ENCODE results near the gene BPNT1. TPM values are rescaled to one million over a fixed set of nuclear protein-coding genes. Genes with fewer than 3 reads are reported as not detected.
A peak's percentile ranks its signal among the peaks of the same experiment; 100 is the strongest.
"Not testable (repeated sequence)": the region's sequence is repeated elsewhere in the genome, so short reads cannot be mapped to it uniquely, and the experiment has no call there.

The BPNT1 gene
- total RNA-seq, 4 donors from 2014 or later, result 21.5 to 77.9 (median 56.7) TPM

GRCh38 chr1:220092694-220093093 lies 3.1 kb upstream of the BPNT1 start:
- TF ChIP-seq POLR2A (IDR thresholded peaks at IDR 0.05), result no peak
- no peak for TF ChIP-seq CTCF (IDR thresholded peaks at IDR 0.05)

GRCh38 chr1:220086261-220086686 lies 3.3 kb downstream of the BPNT1 start:
- H3K4me3 ChIP-seq, H3K27me3 ChIP-seq, H3K27ac ChIP-seq, H3K9me3 ChIP-seq: not testable (repeated sequence)
- H3K36me3 ChIP-seq, result peaks cover 0 to 10% (median 0%) of the 10 kb centered on the region in 3 donors
- H3K4me1 ChIP-seq, result peaks cover 0 to 21% (median 0%) of the 10 kb centered on the region in 4 donors
- DNase-seq, result peak in 2 of 3 donors; percentile 48 to 64

More at GRCh38 chr1:220092694-220093093, 3.1 kb upstream of the BPNT1 start:
- H3K27ac ChIP-seq, result no peak overlapping the region
- H3K36me3 ChIP-seq, result peaks cover 0 to 15% (median 0%) of the 10 kb centered on the region in 3 donors
- H3K27me3 ChIP-seq, result no peaks in the 10 kb centered on the region
- H3K4me1 ChIP-seq, result peaks cover 0 to 20% (median 0%) of the 10 kb centered on the region in 4 donors
- no peak for DNase-seq
- no peak overlapping the region for H3K4me3 ChIP-seq
- no peaks in the 10 kb centered on the region for H3K9me3 ChIP-seq

GRCh38 chr1:220084460-220084859 lies 5.1 kb downstream of the BPNT1 start:
- peak overlapping the region in 3 of 4 donors; percentile 33 to 68 (median 57) for H3K27ac ChIP-seq
- no peak for TF ChIP-seq CTCF (IDR thresholded peaks at IDR 0.05)
- TF ChIP-seq POLR2A (IDR thresholded peaks at IDR 0.05), result no peak
- no peak for DNase-seq

GRCh38 chr1:220077887-220078286 lies 11.7 kb downstream of the BPNT1 start:
- Histone ChIP-seq H3K9me3 (no peaks in the 10 kb centered on the region), H3K4me1 (no peaks in the 10 kb centered on the region), H3K36me3 (peaks cover 0 to 34% (median 0%) of the 10 kb centered on the region in 3 donors), H3K4me3 (no peak overlapping the region), H3K27ac (no peak overlapping the region), H3K27me3 (no peaks in the 10 kb centered on the region)
- DNase-seq, result no peak
- TF ChIP-seq POLR2A (IDR thresholded peaks at IDR 0.05) (no peak), CTCF (IDR thresholded peaks at IDR 0.05) (no peak)

More at GRCh38 chr1:220084460-220084859, 5.1 kb downstream of the BPNT1 start:
- Histone ChIP-seq H3K9me3 (no peaks in the 10 kb centered on the region), H3K36me3 (peaks cover 0 to 14% (median 0%) of the 10 kb centered on the region in 3 donors), H3K4me1 (peaks cover 0 to 18% (median 0%) of the 10 kb centered on the region in 4 donors), H3K4me3 (no peak overlapping the region), H3K27me3 (no peaks in the 10 kb centered on the region)

GRCh38 chr1:220076861-220077762 lies 12.5 kb downstream of the BPNT1 start:
- Histone ChIP-seq H3K36me3 (peaks cover 0 to 42% (median 0%) of the 10 kb centered on the region in 3 donors), H3K27ac (no peak overlapping the region), H3K4me3 (no peak overlapping the region), H3K4me1 (no peaks in the 10 kb centered on the region), H3K9me3 (no peaks in the 10 kb centered on the region), H3K27me3 (no peaks in the 10 kb centered on the region)
- no peak for TF ChIP-seq CTCF (IDR thresholded peaks at IDR 0.05)
- no peak for TF ChIP-seq POLR2A (IDR thresholded peaks at IDR 0.05)
- no peak for DNase-seq

Data from Peyer's patch (tissue), 4 donors.